Common myeloid progenitor, CD34-positive (primary cell): ENCODE data around the gene CLEC20A.

ENCODE experiments used
- CTCF ChIA-PET: fragments of 350-600 bp; sonication (Branson Sonifier 250); formaldehyde crosslinking; loops from one replicate; lab custom pipeline; 2021; ENCODE audit warnings: antibody characterized with exemption; lab: Charles Lee
- POLR2A ChIA-PET: fragments of 350-600 bp; sonication (Branson Sonifier 250); formaldehyde crosslinking; loops from one replicate; lab custom pipeline; 2021; ENCODE audit warnings: antibody characterized with exemption; lab: Charles Lee
- DNase-seq, 3 donors: peaks; one replicate each; pipeline versions ENCODE4 v3.0.0 to v3.0.0-alpha.2; 2013
- H3K27ac ChIP-seq, 2 experiments: 1 replicate in 1 of 2; 2 replicates in 1 of 2; pipeline ENCODE4 v1.7.0; 2013; ENCODE audit warnings: inconsistent platforms in 2 of 2, low read length in 2 of 2, mild to moderate bottlenecking in 2 of 2, low read depth in 1 of 2, moderate library complexity in 1 of 2; ENCODE audit not compliant: severe bottlenecking in 2 of 2, insufficient read depth in 1 of 2, poor library complexity in 1 of 2
- H3K27me3 ChIP-seq, 5 experiments: replicated peaks in 2 of 5; 1 replicate in 3 of 5; 2 replicates in 2 of 5; pipeline versions ENCODE4 v1.6.1 to v1.7.0; 2013; ENCODE audit warnings: low read length in 4 of 5, mild to moderate bottlenecking in 2 of 5, moderate library complexity in 2 of 5, inconsistent platforms in 1 of 5; ENCODE audit not compliant: insufficient read depth in 5 of 5, control insufficient read depth in 4 of 5
- H3K36me3 ChIP-seq, 4 experiments: 1 replicate in 2 of 4; 2 replicates in 2 of 4; pipeline versions ENCODE4 v1.6.1 to v1.7.0; 2013; ENCODE audit warnings: low read length in 3 of 4, control low read depth in 1 of 4, mild to moderate bottlenecking in 1 of 4; ENCODE audit not compliant: control insufficient read depth in 4 of 4, insufficient read depth in 4 of 4
- H3K4me1 ChIP-seq, 4 experiments: 1 replicate in 3 of 4; 2 replicates in 1 of 4; pipeline versions ENCODE4 v1.6.1 to v1.7.1; 2013; ENCODE audit warnings: low read length in 3 of 4, mild to moderate bottlenecking in 3 of 4, control low read depth in 1 of 4, inconsistent platforms in 1 of 4, moderate library complexity in 1 of 4; ENCODE audit not compliant: control insufficient read depth in 4 of 4, insufficient read depth in 4 of 4; ENCODE audit errors: control extremely low read depth in 1 of 4
- H3K4me3 ChIP-seq, 7 experiments: 1 replicate in 4 of 7; 2 replicates in 3 of 7; pipeline versions ENCODE4 v1.5.1 to v1.7.0; 2013; ENCODE audit warnings: mild to moderate bottlenecking in 7 of 7, low read length in 6 of 7, moderate library complexity in 6 of 7, inconsistent platforms in 2 of 7, low read depth in 2 of 7, control low read depth in 1 of 7; ENCODE audit not compliant: insufficient read depth in 4 of 7, control insufficient read depth in 1 of 7; ENCODE audit errors: extremely low read depth in 1 of 7
- H3K9me3 ChIP-seq, 5 experiments: 1 replicate in 4 of 5; 2 replicates in 1 of 5; pipeline versions ENCODE4 v1.6.1 to v1.7.1; 2013; ENCODE audit warnings: low read length in 4 of 5, mild to moderate bottlenecking in 2 of 5, inconsistent platforms in 1 of 5, low read depth in 1 of 5, moderate library complexity in 1 of 5; ENCODE audit not compliant: control insufficient read depth in 4 of 5, insufficient read depth in 2 of 5; ENCODE audit errors: control extremely low read depth in 1 of 5
- WGBS: methylation state at CpG from one replicate; pipeline ENCODE4 v1.1.5; 2013; ENCODE audit not compliant: insufficient coverage; 5-methylcytosine and 5-hydroxymethylcytosine counted together

The CLEC20A gene

DNA sequence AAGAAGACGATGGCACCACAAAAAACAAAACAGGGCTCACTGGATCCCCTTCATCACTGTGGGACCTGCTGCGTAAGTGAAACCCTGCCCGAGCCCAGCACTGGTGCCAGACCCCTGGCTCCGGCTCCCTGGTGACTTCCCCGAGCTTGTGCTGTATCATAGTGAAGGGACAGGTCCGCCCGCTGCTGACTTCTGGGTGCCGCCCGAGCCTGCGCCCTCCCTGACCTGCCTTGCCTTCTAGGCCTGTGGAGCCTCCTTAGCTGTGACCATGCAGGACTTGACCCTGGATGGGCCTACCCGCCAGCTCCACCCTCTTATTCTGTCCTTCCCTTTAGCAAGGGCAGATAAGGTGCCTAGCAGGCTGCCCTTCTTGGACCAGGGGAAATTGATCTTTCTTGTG is 24.0 kb upstream of the CLEC20A start:
- Histone ChIP-seq H3K27me3 (no peaks in the 10 kb centered on the region), H3K36me3 (no peaks in the 10 kb centered on the region), H3K9me3 (no peaks in the 10 kb centered on the region), H3K4me3 (no peak overlapping the region), H3K27ac (no peak overlapping the region), H3K4me1 (no peaks in the 10 kb centered on the region)
- ChIA-PET POLR2A (no interaction called here), CTCF (interaction anchor here (0.5 kb wide), 1 partner anchor 407 kb away, joined by 4 read pairs; no protein-coding TSS in a partner anchor)
- no peak for DNase-seq
- WGBS, result 96% methylated on average over 10 of the region's 11 CpGs

GRCh38 chr1:178518894-178519293 is 22.1 kb upstream of the CLEC20A start:
- Histone ChIP-seq H3K27me3 (no peaks in the 10 kb centered on the region), H3K36me3 (no peaks in the 10 kb centered on the region), H3K9me3 (no peaks in the 10 kb centered on the region), H3K4me3 (no peak overlapping the region), H3K4me1 (no peaks in the 10 kb centered on the region), H3K27ac (no peak overlapping the region)
- ChIA-PET POLR2A (no interaction called here), CTCF (interaction anchor here (1.0 kb wide), 2 partner anchors 9 to 10 kb away, joined by 3 read pairs; no protein-coding TSS in a partner anchor)
- 97% methylated on average over 4 of the region's 4 CpGs for WGBS
- no peak for DNase-seq

- no peaks in the 10 kb centered on the region for H3K4me1 ChIP-seq
- 88% methylated on average over 4 of the region's 4 CpGs for WGBS
- H3K9me3 ChIP-seq, result no peaks in the 10 kb centered on the region
- no peak overlapping the region for H3K27ac ChIP-seq
- no peak for DNase-seq
- CTCF ChIA-PET, result interaction anchor here (1.4 to 1.7 kb wide), 3 partner anchors 11 to 15 kb away, joined by 3 to 7 read pairs (median 5); no protein-coding TSS in a partner anchor
- no peaks in the 10 kb centered on the region for H3K27me3 ChIP-seq
- no peaks in the 10 kb centered on the region for H3K36me3 ChIP-seq
- POLR2A ChIA-PET, result no interaction called here
- H3K4me3 ChIP-seq, result no peak overlapping the region
Observed at GRCh38 chr1:178516110-178516509, 19.3 kb upstream of the CLEC20A start.

DNA sequence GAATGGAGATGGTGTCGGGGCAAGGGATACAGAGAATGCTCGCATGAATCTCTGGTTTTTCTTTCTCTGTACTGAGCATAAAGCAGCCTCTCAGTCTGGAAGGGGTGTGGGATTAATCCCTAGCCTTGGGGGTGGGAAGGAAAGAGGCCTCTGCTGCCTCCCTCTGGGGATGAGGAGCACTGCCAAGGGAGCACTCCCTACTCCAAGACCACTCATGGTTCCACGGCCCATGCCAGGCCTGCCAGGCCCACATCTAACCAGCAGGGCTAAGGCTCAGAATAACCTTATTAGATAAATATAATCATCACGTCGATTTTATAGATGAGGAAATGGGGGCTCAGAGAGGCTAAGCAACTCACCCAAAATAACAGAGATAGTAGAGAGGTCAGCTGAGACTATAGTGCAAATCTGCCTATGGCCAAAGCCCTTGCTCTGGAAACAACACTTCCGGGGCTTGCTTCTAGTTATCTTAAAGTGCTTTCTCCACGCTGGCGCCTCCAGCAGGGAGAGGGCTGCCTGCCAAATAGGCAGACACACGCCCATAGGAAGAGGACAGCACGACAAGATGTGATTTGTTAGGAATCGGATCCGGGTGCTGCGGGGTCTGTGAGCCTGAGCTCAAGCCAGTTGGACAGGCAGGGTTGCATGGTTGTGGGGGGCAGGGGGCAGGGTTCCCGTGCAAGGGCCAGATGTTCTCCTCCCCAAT is 16.7 kb upstream of the CLEC20A start:
- POLR2A ChIA-PET, result no interaction called here
- 94% methylated on average over 12 of the region's 14 CpGs for WGBS
- CTCF ChIA-PET, result interaction anchor here (0.7 to 3.2 kb wide), 4 partner anchors 9 to 16 kb away, joined by 3 to 21 read pairs (median 4); no protein-coding TSS in a partner anchor

GRCh38 chr1:178512566-178513277 is 16.0 kb upstream of the CLEC20A start, which contains the start of gene TEX35:
Gene TEX35 (plus strand): TSS chr1:178513109. CDS start chr1:178513189, 80 bp downstream.
- Histone ChIP-seq H3K27ac (no peak within 1 kb of the TSS), H3K36me3 (no peaks in the 10 kb centered on the region), H3K27me3 (no peaks in the 10 kb centered on the region), H3K9me3 (no peaks in the 10 kb centered on the region), H3K4me1 (no peaks in the 10 kb centered on the region), H3K4me3 (no peak within 1 kb of the TSS)
- POLR2A ChIA-PET, result no interaction called here
- CTCF ChIA-PET, result interaction anchor here (0.7 to 3.2 kb wide), 3 partner anchors 8 to 16 kb away, joined by 3 to 21 read pairs (median 4); no protein-coding TSS in a partner anchor
- 93% methylated on average over 17 of the region's 19 CpGs for WGBS
- DNase-seq, result no peak

More for the DNA sequence above, 16.7 kb upstream of the CLEC20A start:
- Histone ChIP-seq H3K4me3 (no peak overlapping the region), H3K27me3 (no peaks in the 10 kb centered on the region), H3K9me3 (no peaks in the 10 kb centered on the region), H3K36me3 (no peaks in the 10 kb centered on the region), H3K4me1 (no peaks in the 10 kb centered on the region), H3K27ac (no peak overlapping the region)
- no peak for DNase-seq

DNA sequence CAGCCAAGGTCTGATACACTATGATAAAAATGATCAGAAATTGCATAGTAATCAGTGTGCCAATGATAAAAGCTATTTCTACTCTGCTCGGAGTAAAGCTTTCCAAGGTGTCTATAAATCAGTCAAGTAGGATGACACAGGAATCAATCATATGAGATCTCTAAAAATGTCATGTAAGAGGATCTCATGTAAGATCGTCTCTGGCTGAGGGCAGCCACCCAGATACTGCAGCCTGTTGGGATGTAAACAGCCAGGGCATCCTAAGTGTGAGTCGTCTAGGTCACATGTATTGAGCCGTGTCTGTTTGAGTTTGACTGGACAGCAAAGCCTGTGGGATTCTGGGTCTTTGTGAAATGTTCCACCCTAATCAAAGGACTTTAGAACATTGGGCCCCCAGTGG is 13.4 kb upstream of the CLEC20A start:
- DNase-seq, result no peak
- ChIA-PET CTCF (no interaction called here), POLR2A (no interaction called here)
- Histone ChIP-seq H3K9me3 (no peaks in the 10 kb centered on the region), H3K4me1 (peaks cover 0 to 6% (median 0%) of the 10 kb centered on the region in 4 experiments), H3K4me3 (no peak overlapping the region), H3K36me3 (no peaks in the 10 kb centered on the region), H3K27me3 (peaks cover 0 to under 1% (median 0%) of the 10 kb centered on the region in 5 experiments), H3K27ac (no peak overlapping the region)
- 98% methylated on average over 4 of the region's 4 CpGs for WGBS
